ENCODE measurements around the gene IL5. TPM values are rescaled to one million over a fixed set of nuclear protein-coding genes. Genes with fewer than 3 reads are reported as not detected.

The IL5 gene
- total RNA-seq, 2 experiments from 2014 or later, result not detected

DNA sequence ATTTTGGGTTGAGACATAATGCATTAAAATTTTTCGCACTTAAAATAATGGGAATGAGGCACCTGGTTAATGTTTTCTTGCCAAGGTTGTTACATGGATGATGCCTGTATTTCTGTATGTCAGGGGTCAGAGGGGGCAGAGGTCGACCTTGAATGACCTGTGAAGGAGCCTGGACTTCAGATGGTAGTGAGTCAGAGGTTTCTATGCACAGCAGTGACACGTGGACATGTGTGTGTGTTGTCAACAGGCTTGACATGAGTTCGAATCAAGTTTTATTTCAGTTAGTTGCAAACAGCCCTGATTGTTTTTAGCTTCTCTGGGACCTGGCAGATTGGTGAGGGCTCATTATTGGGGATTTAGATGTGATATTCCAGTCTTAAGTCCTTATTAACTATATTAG, 3.6 kb downstream of the IL5 start:
- Histone ChIP-seq H3K36me3 (ENCODE audit: insufficient read depth, low read length) (no peaks in the 10 kb centered on the region), H2AFZ (ENCODE audit: low read length) (no peak overlapping the region), H3K9me2 (ENCODE audit: insufficient read depth, low read length) (no peaks in the 10 kb centered on the region), H4K20me1 (ENCODE audit: insufficient read depth, low read length) (no peaks in the 10 kb centered on the region), H3K27ac (ENCODE audit: low read depth, low read length, poor library complexity, severe bottlenecking) (no peak overlapping the region), H3K79me2 (ENCODE audit: insufficient read depth, low read depth, low read length) (no peaks in the 10 kb centered on the region), H3K4me1 (ENCODE audit: insufficient read depth, low read length, poor library complexity, severe bottlenecking) (no peaks in the 10 kb centered on the region), H3K4me3 (ENCODE audit: low read depth, low read length, poor library complexity, severe bottlenecking) (no peak overlapping the region), H3K9me3 (ENCODE audit: low read length) (no peaks in the 10 kb centered on the region), H3K4me2 (ENCODE audit: low read length) (no peak overlapping the region)
- CTCF ChIA-PET (ENCODE audit: unreplicated experiment), result no interaction called here
- DNase-seq (ENCODE audit: low spot score), result no peak
- TF ChIP-seq EZH2phosphoT487 (IDR thresholded peaks at IDR 0.05; ENCODE audit: borderline replicate concordance, low read depth, low read length), result no peak
- TF ChIP-seq, protein P1, sequence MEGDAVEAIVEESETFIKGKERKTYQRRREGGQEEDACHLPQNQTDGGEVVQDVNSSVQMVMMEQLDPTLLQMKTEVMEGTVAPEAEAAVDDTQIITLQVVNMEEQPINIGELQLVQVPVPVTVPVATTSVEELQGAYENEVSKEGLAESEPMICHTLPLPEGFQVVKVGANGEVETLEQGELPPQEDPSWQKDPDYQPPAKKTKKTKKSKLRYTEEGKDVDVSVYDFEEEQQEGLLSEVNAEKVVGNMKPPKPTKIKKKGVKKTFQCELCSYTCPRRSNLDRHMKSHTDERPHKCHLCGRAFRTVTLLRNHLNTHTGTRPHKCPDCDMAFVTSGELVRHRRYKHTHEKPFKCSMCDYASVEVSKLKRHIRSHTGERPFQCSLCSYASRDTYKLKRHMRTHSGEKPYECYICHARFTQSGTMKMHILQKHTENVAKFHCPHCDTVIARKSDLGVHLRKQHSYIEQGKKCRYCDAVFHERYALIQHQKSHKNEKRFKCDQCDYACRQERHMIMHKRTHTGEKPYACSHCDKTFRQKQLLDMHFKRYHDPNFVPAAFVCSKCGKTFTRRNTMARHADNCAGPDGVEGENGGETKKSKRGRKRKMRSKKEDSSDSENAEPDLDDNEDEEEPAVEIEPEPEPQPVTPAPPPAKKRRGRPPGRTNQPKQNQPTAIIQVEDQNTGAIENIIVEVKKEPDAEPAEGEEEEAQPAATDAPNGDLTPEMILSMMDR (conservative IDR thresholded peaks at IDR 0.05; ENCODE audit: low read length), result no peak
- POLR2A ChIA-PET, result interaction anchor here (0.6 kb wide), 1 partner anchor 20 kb away, joined by 3 read pairs; no protein-coding TSS in a partner anchor
- no TSS peak for BruUV-seq (replicated peaks)
- intact Hi-C loops (cut with micrococcal nuclease; ENCODE audit: unreplicated experiment), result no loop called here

DNA sequence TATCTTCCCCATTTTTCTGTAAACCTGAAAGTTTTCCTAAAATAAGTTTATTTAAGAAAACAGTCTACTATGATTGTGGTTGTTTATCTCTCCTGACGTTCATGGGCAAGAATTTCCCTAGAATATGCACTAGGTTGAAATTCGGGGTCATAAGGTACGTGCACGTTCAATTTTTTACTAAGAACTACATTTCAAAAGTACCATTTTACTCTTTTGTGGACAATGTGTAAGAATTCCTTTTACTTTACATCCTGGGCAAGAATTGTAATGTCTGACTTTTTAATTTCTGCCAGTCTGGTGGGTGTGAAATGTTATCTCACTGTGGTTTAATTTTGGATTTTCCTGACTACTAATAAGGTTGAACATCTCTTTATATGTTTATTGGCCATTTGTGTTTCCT, 12.4 kb downstream of the IL5 start:
- no peak overlapping the region for H3K27ac ChIP-seq (ENCODE audit: low read depth, low read length, poor library complexity, severe bottlenecking)
- no peaks in the 10 kb centered on the region for H3K9me2 ChIP-seq (ENCODE audit: insufficient read depth, low read length)
- H3K4me3 ChIP-seq (ENCODE audit: low read depth, low read length, poor library complexity, severe bottlenecking), result no peak overlapping the region
- no peak overlapping the region for H2AFZ ChIP-seq (ENCODE audit: low read length)
- no peaks in the 10 kb centered on the region for H3K36me3 ChIP-seq (ENCODE audit: insufficient read depth, low read length)
- peaks cover 12% of the 10 kb centered on the region for H3K4me1 ChIP-seq (ENCODE audit: insufficient read depth, low read length, poor library complexity, severe bottlenecking)
- no peaks in the 10 kb centered on the region for H4K20me1 ChIP-seq (ENCODE audit: insufficient read depth, low read length)
- no peak for DNase-seq (ENCODE audit: low spot score)
- POLR2A ChIA-PET, result no interaction called here
- TF ChIP-seq, protein P1 (conservative IDR thresholded peaks at IDR 0.05; ENCODE audit: low read length), result no peak
- no peak for TF ChIP-seq EZH2phosphoT487 (IDR thresholded peaks at IDR 0.05; ENCODE audit: borderline replicate concordance, low read depth, low read length)
- no peaks in the 10 kb centered on the region for H3K9me3 ChIP-seq (ENCODE audit: low read length)
- no TSS peak for BruUV-seq (replicated peaks)
- H3K4me2 ChIP-seq (ENCODE audit: low read length), result no peak overlapping the region
- intact Hi-C loops (cut with micrococcal nuclease; ENCODE audit: unreplicated experiment), result no loop called here
- CTCF ChIA-PET (ENCODE audit: unreplicated experiment), result no interaction called here
- no peaks in the 10 kb centered on the region for H3K79me2 ChIP-seq (ENCODE audit: insufficient read depth, low read depth, low read length)

DNA sequence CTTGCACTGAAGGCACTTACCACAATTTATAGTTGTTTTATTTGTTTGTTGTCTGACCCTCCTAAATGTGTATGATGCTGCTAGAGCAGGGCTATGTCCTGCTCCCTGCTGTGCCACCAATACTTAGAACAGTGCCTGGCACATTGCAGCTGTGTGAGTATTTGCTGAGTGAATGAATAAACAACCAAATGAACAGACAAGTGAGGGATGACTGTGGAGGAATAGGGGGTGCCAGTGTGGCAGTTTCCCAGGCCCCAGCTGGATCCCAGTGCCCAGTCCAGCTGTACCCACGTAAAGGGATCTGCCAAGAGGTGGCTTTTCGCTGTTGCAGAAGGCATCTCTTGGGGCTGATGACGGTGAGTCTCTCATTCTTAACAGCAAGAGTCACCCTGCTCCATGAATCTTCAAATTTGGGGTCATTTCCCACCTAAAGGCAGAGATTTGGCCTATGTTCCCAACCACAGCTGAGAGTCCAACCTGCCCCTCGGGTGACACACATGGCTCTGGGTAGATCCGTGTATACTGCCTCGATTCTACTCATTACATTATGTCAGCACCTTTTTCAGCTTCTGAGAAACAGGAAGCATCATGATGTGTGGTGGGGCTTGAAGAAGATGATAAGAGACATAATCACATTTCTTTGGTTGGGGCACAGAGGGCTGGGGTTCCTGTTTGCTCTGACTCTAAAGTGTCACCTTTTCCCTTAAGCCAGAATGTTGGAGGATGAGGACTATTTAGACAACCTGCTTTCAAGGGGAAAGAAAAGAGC, 14.3 kb downstream of the IL5 start:
- intact Hi-C loops (cut with micrococcal nuclease; ENCODE audit: unreplicated experiment), result loop anchor here (5.0 kb wide), 5 partner anchors 68 to 273 kb away; no protein-coding TSS in a partner anchor
- no peak overlapping the region for H2AFZ ChIP-seq (ENCODE audit: low read length)
- no peak for TF ChIP-seq EZH2phosphoT487 (IDR thresholded peaks at IDR 0.05; ENCODE audit: borderline replicate concordance, low read depth, low read length)
- TF ChIP-seq, protein P1 (conservative IDR thresholded peaks at IDR 0.05; ENCODE audit: low read length), result no peak
- DNase-seq (ENCODE audit: low spot score), result no peak
- BruUV-seq (replicated peaks), result no TSS peak
- POLR2A ChIA-PET, result interaction anchor here (0.9 kb wide), 1 partner anchor 9 kb away, joined by 3 read pairs; no protein-coding TSS in a partner anchor
- peaks cover 29% of the 10 kb centered on the region for H3K4me1 ChIP-seq (ENCODE audit: insufficient read depth, low read length, poor library complexity, severe bottlenecking)
- H3K36me3 ChIP-seq (ENCODE audit: insufficient read depth, low read length), result no peaks in the 10 kb centered on the region
- no peaks in the 10 kb centered on the region for H3K9me2 ChIP-seq (ENCODE audit: insufficient read depth, low read length)
- CTCF ChIA-PET (ENCODE audit: unreplicated experiment), result no interaction called here
- no peaks in the 10 kb centered on the region for H3K9me3 ChIP-seq (ENCODE audit: low read length)
- no peaks in the 10 kb centered on the region for H3K79me2 ChIP-seq (ENCODE audit: insufficient read depth, low read depth, low read length)
- H4K20me1 ChIP-seq (ENCODE audit: insufficient read depth, low read length), result no peaks in the 10 kb centered on the region
- no peak overlapping the region for H3K27ac ChIP-seq (ENCODE audit: low read depth, low read length, poor library complexity, severe bottlenecking)
- no peak overlapping the region for H3K4me2 ChIP-seq (ENCODE audit: low read length)
- no peak overlapping the region for H3K4me3 ChIP-seq (ENCODE audit: low read depth, low read length, poor library complexity, severe bottlenecking)
